Measurements from ENCODE around the gene OR2A25. TPM values are rescaled to one million over a fixed set of nuclear protein-coding genes. Genes with fewer than 3 reads are reported as not detected.

The OR2A25 gene
- total RNA-seq, 1 experiment from 2014 or later = not detected

- no peak for DNase-seq (ENCODE audit: low read depth)
Observed at GRCh38 chr7:144069953-144070352, 342 bp downstream of the OR2A25 start.

GRCh38 chr7:144074374-144074773 is 4.8 kb downstream of the OR2A25 start:
- DNase-seq (ENCODE audit: low read depth) = no peak

GRCh38 chr7:144085978-144086377 is 16.4 kb downstream of the OR2A25 start, which contains the start of gene OR2A12:
TSS of gene OR2A12 (plus strand) at chr7:144086278. CDS start at chr7:144095108, 8,830 bp downstream.
- no peak for DNase-seq (ENCODE audit: low read depth)

- no peak for DNase-seq (ENCODE audit: low read depth)
Observed at GRCh38 chr7:144086730-144087129, 17.1 kb downstream of the OR2A25 start.

- DNase-seq (ENCODE audit: low read depth) = no peak
Observed at GRCh38 chr7:144087230-144087629, 17.6 kb downstream of the OR2A25 start.

- no peak for DNase-seq (ENCODE audit: low read depth)
Observed at GRCh38 chr7:144090667-144091066, 21.1 kb downstream of the OR2A25 start.

GRCh38 chr7:144098776-144099175 is 29.2 kb downstream of the OR2A25 start:
- DNase-seq (ENCODE audit: low read depth) = no peak

GRCh38 chr7:144100607-144101006 is 31.0 kb downstream of the OR2A25 start:
- DNase-seq (ENCODE audit: low read depth) = no peak

GRCh38 chr7:144102041-144102440 is 32.4 kb downstream of the OR2A25 start:
- no peak for DNase-seq (ENCODE audit: low read depth)

GRCh38 chr7:144105211-144105610 is 35.6 kb downstream of the OR2A25 start:
- DNase-seq (ENCODE audit: low read depth) = no peak

GRCh38 chr7:144109283-144109682 is 39.7 kb downstream of the OR2A25 start, which contains the start of gene OR2A2:
TSS of gene OR2A2 (plus strand) at chr7:144109583. CDS start at chr7:144109583, 0 bp downstream.
- DNase-seq (ENCODE audit: low read depth) = no peak

- DNase-seq (ENCODE audit: low read depth) = no peak
Observed at GRCh38 chr7:144110272-144110671, 40.7 kb downstream of the OR2A25 start.

- no peak for DNase-seq (ENCODE audit: low read depth)
Observed at GRCh38 chr7:144113651-144114050, 44.0 kb downstream of the OR2A25 start.

- no peak for DNase-seq (ENCODE audit: low read depth)
Observed at GRCh38 chr7:144118341-144118740, 48.7 kb downstream of the OR2A25 start.

GRCh38 chr7:144122876-144123275 is 53.3 kb downstream of the OR2A25 start, which contains the start of gene OR2A14:
TSS of gene OR2A14 (plus strand) at chr7:144123176. CDS start at chr7:144129113, 5,937 bp downstream.
- no peak for DNase-seq (ENCODE audit: low read depth)

Other genes starting within 250 kb of the OR2A25 start
- 29.3 and 35.6 TPM in 2 replicates for gene TCAF1, start 167.6 kb upstream of the OR2A25 start, total RNA-seq (2014; rRNA removed; shearing (Covaris generic))
- not detected in 2 replicates for gene OR2F2, start 134.6 kb upstream of the OR2A25 start, total RNA-seq (2014; rRNA removed; shearing (Covaris generic))
- gene OR2F1, start 115.0 kb upstream of the OR2A25 start, total RNA-seq (2014; rRNA removed; shearing (Covaris generic)) = not detected in 2 replicates
- not detected in 2 replicates for gene OR6B1, start 69.5 kb upstream of the OR2A25 start, total RNA-seq (2014; rRNA removed; shearing (Covaris generic))
- not detected in 2 replicates for gene OR2A5, start 20.9 kb upstream of the OR2A25 start, total RNA-seq (2014; rRNA removed; shearing (Covaris generic))
- gene OR2A12, start 16.5 kb downstream of the OR2A25 start, total RNA-seq (2014; rRNA removed; shearing (Covaris generic)) = not detected in 2 replicates
- not detected in 2 replicates for gene OR2A2, start 39.8 kb downstream of the OR2A25 start, total RNA-seq (2014; rRNA removed; shearing (Covaris generic))
- not detected in 2 replicates for gene OR2A14, start 53.4 kb downstream of the OR2A25 start, total RNA-seq (2014; rRNA removed; shearing (Covaris generic))
- 0.29 and 0.60 TPM in 2 replicates for gene CTAGE4, start 113.7 kb downstream of the OR2A25 start, total RNA-seq (2014; rRNA removed; shearing (Covaris generic))
- gene ARHGEF35, start 126.0 kb downstream of the OR2A25 start, total RNA-seq (2014; rRNA removed; shearing (Covaris generic)) = 1.3 and 1.4 TPM in 2 replicates
- 0.12 TPM in 1 of 2 replicates, not detected in the other for gene OR2A42, start 169.8 kb downstream of the OR2A25 start, total RNA-seq (2014; rRNA removed; shearing (Covaris generic))
- gene OR2A7, start 195.0 kb downstream of the OR2A25 start, total RNA-seq (2014; rRNA removed; shearing (Covaris generic)) = 0.24 TPM in 1 of 2 replicates, not detected in the other
- gene CTAGE8, start 199.5 kb downstream of the OR2A25 start, total RNA-seq (2014; rRNA removed; shearing (Covaris generic)) = 0.39 TPM in 1 of 2 replicates, not detected in the other
- gene OR2A1, start 242.6 kb downstream of the OR2A25 start, total RNA-seq (2014; rRNA removed; shearing (Covaris generic)) = 0.20 and 1.7 TPM in 2 replicates